Measurements from ENCODE around the gene TMEM253.

DNA sequence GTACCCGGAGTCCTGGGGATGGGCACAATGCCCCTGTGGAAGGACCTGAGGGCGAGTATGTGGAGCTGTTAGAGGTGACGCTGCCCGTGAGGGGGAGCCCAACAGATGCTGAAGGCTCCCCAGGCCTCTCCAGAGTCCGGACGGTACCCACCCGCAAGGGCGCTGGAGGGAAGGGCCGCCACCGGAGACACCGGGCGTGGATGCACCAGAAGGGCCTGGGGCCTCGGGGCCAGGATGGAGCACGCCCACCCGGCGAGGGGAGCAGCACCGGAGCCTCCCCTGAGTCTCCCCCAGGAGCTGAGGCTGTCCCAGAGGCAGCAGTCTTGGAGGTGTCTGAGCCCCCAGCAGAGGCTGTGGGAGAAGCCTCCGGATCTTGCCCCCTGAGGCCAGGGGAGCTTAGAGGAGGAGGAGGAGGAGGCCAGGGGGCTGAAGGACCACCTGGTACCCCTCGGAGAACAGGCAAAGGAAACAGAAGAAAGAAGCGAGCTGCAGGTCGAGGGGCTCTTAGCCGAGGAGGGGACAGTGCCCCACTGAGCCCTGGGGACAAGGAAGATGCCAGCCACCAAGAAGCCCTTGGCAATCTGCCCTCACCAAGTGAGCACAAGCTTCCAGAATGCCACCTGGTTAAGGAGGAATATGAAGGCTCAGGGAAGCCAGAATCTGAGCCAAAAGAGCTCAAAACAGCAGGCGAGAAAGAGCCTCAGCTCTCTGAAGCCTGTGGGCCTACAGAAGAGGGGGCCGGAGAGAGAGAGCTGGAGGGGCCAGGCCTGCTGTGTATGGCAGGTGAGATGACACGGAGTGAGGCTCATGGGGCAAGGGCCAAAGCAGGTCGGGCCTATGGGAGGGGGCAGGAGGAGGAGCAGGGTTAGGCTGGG is 26.2 kb upstream of the TMEM253 start:
- no peak for TF ChIP-seq ZFX (IDR thresholded peaks at IDR 0.05; ENCODE audit: borderline replicate concordance)
- TF ChIP-seq, protein P1, sequence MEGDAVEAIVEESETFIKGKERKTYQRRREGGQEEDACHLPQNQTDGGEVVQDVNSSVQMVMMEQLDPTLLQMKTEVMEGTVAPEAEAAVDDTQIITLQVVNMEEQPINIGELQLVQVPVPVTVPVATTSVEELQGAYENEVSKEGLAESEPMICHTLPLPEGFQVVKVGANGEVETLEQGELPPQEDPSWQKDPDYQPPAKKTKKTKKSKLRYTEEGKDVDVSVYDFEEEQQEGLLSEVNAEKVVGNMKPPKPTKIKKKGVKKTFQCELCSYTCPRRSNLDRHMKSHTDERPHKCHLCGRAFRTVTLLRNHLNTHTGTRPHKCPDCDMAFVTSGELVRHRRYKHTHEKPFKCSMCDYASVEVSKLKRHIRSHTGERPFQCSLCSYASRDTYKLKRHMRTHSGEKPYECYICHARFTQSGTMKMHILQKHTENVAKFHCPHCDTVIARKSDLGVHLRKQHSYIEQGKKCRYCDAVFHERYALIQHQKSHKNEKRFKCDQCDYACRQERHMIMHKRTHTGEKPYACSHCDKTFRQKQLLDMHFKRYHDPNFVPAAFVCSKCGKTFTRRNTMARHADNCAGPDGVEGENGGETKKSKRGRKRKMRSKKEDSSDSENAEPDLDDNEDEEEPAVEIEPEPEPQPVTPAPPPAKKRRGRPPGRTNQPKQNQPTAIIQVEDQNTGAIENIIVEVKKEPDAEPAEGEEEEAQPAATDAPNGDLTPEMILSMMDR (IDR thresholded peaks at IDR 0.05), result no peak
